Esophagus muscularis mucosa (tissue), 4 donors: ENCODE data around the gene RMND5B.

Experiments
- EP300 ChIP-seq: sonication (generic); formaldehyde crosslinking; IDR thresholded peaks from one replicate; pipeline ENCODE4 v1.6.1; 2017; ENCODE audit warnings: antibody characterized with exemption
- POLR2A ChIP-seq: fragments of 450-650 bp; IDR thresholded peaks from one replicate; pipeline ENCODE4 v1.6.1; 2017; ENCODE audit warnings: antibody characterized with exemption, moderate library complexity, mild to moderate bottlenecking, low read depth
- POLR2AphosphoS5 ChIP-seq, 2 donors: sonication (generic); formaldehyde crosslinking; IDR thresholded peaks; one replicate each; pipeline ENCODE4 v1.6.1; 2017; ENCODE audit warnings: antibody characterized with exemption in 2 of 2
- TF ChIP-seq, protein P1 (sequence below), 3 experiments: fragments of 200-600 bp in 2 of 3; fragments of 450-650 bp in 1 of 3; sonication (generic) in 2 of 3; IDR thresholded peaks; one replicate each; pipeline ENCODE4 v1.5.1; 2017 to 2019; ENCODE audit warnings: antibody characterized with exemption in 3 of 3, mild to moderate bottlenecking in 2 of 3, moderate library complexity in 1 of 3

GRCh38 chr5:178081571-178082243, 49.1 kb upstream of the RMND5B start:
- TF ChIP-seq, protein P1, sequence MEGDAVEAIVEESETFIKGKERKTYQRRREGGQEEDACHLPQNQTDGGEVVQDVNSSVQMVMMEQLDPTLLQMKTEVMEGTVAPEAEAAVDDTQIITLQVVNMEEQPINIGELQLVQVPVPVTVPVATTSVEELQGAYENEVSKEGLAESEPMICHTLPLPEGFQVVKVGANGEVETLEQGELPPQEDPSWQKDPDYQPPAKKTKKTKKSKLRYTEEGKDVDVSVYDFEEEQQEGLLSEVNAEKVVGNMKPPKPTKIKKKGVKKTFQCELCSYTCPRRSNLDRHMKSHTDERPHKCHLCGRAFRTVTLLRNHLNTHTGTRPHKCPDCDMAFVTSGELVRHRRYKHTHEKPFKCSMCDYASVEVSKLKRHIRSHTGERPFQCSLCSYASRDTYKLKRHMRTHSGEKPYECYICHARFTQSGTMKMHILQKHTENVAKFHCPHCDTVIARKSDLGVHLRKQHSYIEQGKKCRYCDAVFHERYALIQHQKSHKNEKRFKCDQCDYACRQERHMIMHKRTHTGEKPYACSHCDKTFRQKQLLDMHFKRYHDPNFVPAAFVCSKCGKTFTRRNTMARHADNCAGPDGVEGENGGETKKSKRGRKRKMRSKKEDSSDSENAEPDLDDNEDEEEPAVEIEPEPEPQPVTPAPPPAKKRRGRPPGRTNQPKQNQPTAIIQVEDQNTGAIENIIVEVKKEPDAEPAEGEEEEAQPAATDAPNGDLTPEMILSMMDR (IDR thresholded peaks at IDR 0.05), result no peak
- no peak for TF ChIP-seq POLR2A
- no peak for TF ChIP-seq EP300
- no peak for TF ChIP-seq POLR2AphosphoS5 (IDR thresholded peaks at IDR 0.05)
